OCI-LY3 (cell line): ENCODE data around the gene TRPM5.

ENCODE experiments used
- H2AFZ ChIP-seq: fragments of 200-600, 300-600 bp; shearing (Covaris generic); 2 replicates; pipeline ENCODE4 v1.6.0; 2014; ENCODE audit warnings: antibody characterized with exemption, low read depth, low read length
- H3K27ac ChIP-seq: fragments of 200-600, 300-600 bp; sonication (generic); 2 replicates; pipeline ENCODE4 v1.5.1; 2014; ENCODE audit warnings: mild to moderate bottlenecking, low read length, moderate library complexity, mixed read lengths
- H3K27me3 ChIP-seq: fragments of 200-600, 300-600 bp; sonication (generic); 2 replicates; pipeline ENCODE4 v1.6.1; 2014; ENCODE audit warnings: low read depth, low read length, mixed read lengths
- H3K36me3 ChIP-seq: fragments of 200-600, 300-600 bp; sonication (generic); replicated peaks from 2 replicates; pipeline ENCODE3; 2014; ENCODE audit warnings: low read depth, low read length, mixed read lengths
- H3K4me1 ChIP-seq: fragments of 300-600, 200-600 bp; sonication (generic); 2 replicates; pipeline ENCODE4 v1.6.1; 2014; ENCODE audit warnings: low read length, mixed read lengths
- H3K4me2 ChIP-seq: fragments of 200-600, 300-600 bp; sonication (generic); 2 replicates; pipeline ENCODE4 v1.6.1; 2014; ENCODE audit warnings: low read length, mixed read lengths
- H3K4me3 ChIP-seq: fragments of 300-600, 200-600 bp; sonication (generic); 2 replicates; pipeline ENCODE4 v1.5.1; 2014; ENCODE audit warnings: antibody characterized with exemption, mild to moderate bottlenecking, low read length, moderate library complexity
- H3K79me2 ChIP-seq: fragments of 300-600, 200-600 bp; shearing (Covaris generic); 2 replicates; pipeline ENCODE4 v1.6.1; 2014; ENCODE audit warnings: mild to moderate bottlenecking, low read length, mixed read lengths
- H3K9ac ChIP-seq: fragments of 300-600, 200-600 bp; shearing (Covaris generic); 2 replicates; pipeline ENCODE4 v1.6.0; 2014; ENCODE audit warnings: mild to moderate bottlenecking, low read length, moderate library complexity
- H3K9me3 ChIP-seq: fragments of 200-600, 300-600 bp; shearing (Covaris generic); 2 replicates; pipeline ENCODE4 v1.6.1; 2014; ENCODE audit warnings: low read length, mixed read lengths; ENCODE audit not compliant: insufficient read depth
- H4K20me1 ChIP-seq: fragments of 200-600, 300-600 bp; sonication (generic); 2 replicates; pipeline ENCODE4 v1.6.1; 2016; ENCODE audit warnings: low read length, mixed read lengths; ENCODE audit not compliant: insufficient read depth
- CTCF ChIP-seq: fragments of 200-600, 300-600 bp; sonication (generic); IDR thresholded peaks from 2 replicates; pipeline ENCODE4 v1.5.1; 2014; ENCODE audit warnings: antibody characterized with exemption, low read length, low read depth
- EZH2phosphoT487 ChIP-seq: fragments of 200-600 bp; shearing (Covaris generic); IDR thresholded peaks from 2 replicates; pipeline ENCODE4 v1.6.1; 2018; ENCODE audit warnings: antibody characterized with exemption, mixed run types, low read depth

Gene TRPM5

GRCh38 chr11:2467695-2468055 is 23.4 kb upstream of the TRPM5 start:
- Histone ChIP-seq H3K79me2 (no peaks in the 10 kb centered on the region), H2AFZ (no peak overlapping the region), H3K4me3 (no peak overlapping the region), H3K27me3 (no peaks in the 10 kb centered on the region), H4K20me1 (no peaks in the 10 kb centered on the region), H3K4me2 (no peak overlapping the region), H3K9ac (no peak overlapping the region), H3K9me3 (no peaks in the 10 kb centered on the region), H3K4me1 (no peaks in the 10 kb centered on the region), H3K27ac (no peak overlapping the region), H3K36me3 (no peaks in the 10 kb centered on the region)
- TF ChIP-seq CTCF, result no peak
- TF ChIP-seq EZH2phosphoT487, result no peak

- H3K9ac ChIP-seq, result no peak overlapping the region
- H3K9me3 ChIP-seq, result no peaks in the 10 kb centered on the region
- no peaks in the 10 kb centered on the region for H3K79me2 ChIP-seq
- H2AFZ ChIP-seq, result no peak overlapping the region
- H3K27ac ChIP-seq, result no peak overlapping the region
- H3K4me3 ChIP-seq, result no peak overlapping the region
- no peaks in the 10 kb centered on the region for H3K27me3 ChIP-seq
- no peaks in the 10 kb centered on the region for H4K20me1 ChIP-seq
- H3K4me2 ChIP-seq, result no peak overlapping the region
- TF ChIP-seq EZH2phosphoT487 (no peak), CTCF (no peak)
- H3K4me1 ChIP-seq, result no peaks in the 10 kb centered on the region
- no peaks in the 10 kb centered on the region for H3K36me3 ChIP-seq
Observed at GRCh38 chr11:2466869-2467694, 22.8 kb upstream of the TRPM5 start.

- H3K79me2 ChIP-seq, result no peaks in the 10 kb centered on the region
- H2AFZ ChIP-seq, result no peak overlapping the region
- H3K9ac ChIP-seq, result no peak overlapping the region
- no peak overlapping the region for H3K4me2 ChIP-seq
- no peak overlapping the region for H3K4me3 ChIP-seq
- no peaks in the 10 kb centered on the region for H3K9me3 ChIP-seq
- no peaks in the 10 kb centered on the region for H3K36me3 ChIP-seq
- no peak overlapping the region for H3K27ac ChIP-seq
- no peaks in the 10 kb centered on the region for H3K27me3 ChIP-seq
- TF ChIP-seq CTCF (no peak), EZH2phosphoT487 (no peak)
- H4K20me1 ChIP-seq, result no peaks in the 10 kb centered on the region
- no peaks in the 10 kb centered on the region for H3K4me1 ChIP-seq
Observed at GRCh38 chr11:2466069-2466801, 21.9 kb upstream of the TRPM5 start.

GRCh38 chr11:2465202-2466068 is 21.1 kb upstream of the TRPM5 start:
- Histone ChIP-seq H3K4me3 (no peak overlapping the region), H3K9ac (no peak overlapping the region), H3K9me3 (no peaks in the 10 kb centered on the region), H2AFZ (no peak overlapping the region), H3K27ac (no peak overlapping the region), H3K4me1 (no peaks in the 10 kb centered on the region), H3K36me3 (no peaks in the 10 kb centered on the region), H3K27me3 (no peaks in the 10 kb centered on the region), H4K20me1 (no peaks in the 10 kb centered on the region), H3K4me2 (no peak overlapping the region), H3K79me2 (no peaks in the 10 kb centered on the region)
- no peak for TF ChIP-seq EZH2phosphoT487
